ENCODE measurements around the gene METAP1D. TPM values are rescaled to one million over a fixed set of nuclear protein-coding genes. Genes with fewer than 3 reads are reported as not detected.

Gene METAP1D
- total RNA-seq, 4 donors from 2014 or later, result 2.1 to 5.9 (median 4.3) TPM

- no peaks in the 10 kb centered on the region for H3K9me3 ChIP-seq
- H3K27ac ChIP-seq, result no peak overlapping the region
- H3K4me3 ChIP-seq, result no peak overlapping the region
- H3K4me1 ChIP-seq, result peaks cover 47% of the 10 kb centered on the region
- H3K27me3 ChIP-seq, result peaks cover 100% of the 10 kb centered on the region
- no peak for DNase-seq (ENCODE audit: low spot score in 2 of 2)
- no peaks in the 10 kb centered on the region for H3K36me3 ChIP-seq
- WGBS, result 28% methylated on average over 18 of the region's 18 CpGs
- TF ChIP-seq EP300 (IDR thresholded peaks at IDR 0.05) (no peak), POLR2AphosphoS5 (IDR thresholded peaks at IDR 0.05) (no peak), POLR2A (IDR thresholded peaks at IDR 0.05) (no peak)
- TF ChIP-seq, protein P1, sequence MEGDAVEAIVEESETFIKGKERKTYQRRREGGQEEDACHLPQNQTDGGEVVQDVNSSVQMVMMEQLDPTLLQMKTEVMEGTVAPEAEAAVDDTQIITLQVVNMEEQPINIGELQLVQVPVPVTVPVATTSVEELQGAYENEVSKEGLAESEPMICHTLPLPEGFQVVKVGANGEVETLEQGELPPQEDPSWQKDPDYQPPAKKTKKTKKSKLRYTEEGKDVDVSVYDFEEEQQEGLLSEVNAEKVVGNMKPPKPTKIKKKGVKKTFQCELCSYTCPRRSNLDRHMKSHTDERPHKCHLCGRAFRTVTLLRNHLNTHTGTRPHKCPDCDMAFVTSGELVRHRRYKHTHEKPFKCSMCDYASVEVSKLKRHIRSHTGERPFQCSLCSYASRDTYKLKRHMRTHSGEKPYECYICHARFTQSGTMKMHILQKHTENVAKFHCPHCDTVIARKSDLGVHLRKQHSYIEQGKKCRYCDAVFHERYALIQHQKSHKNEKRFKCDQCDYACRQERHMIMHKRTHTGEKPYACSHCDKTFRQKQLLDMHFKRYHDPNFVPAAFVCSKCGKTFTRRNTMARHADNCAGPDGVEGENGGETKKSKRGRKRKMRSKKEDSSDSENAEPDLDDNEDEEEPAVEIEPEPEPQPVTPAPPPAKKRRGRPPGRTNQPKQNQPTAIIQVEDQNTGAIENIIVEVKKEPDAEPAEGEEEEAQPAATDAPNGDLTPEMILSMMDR (IDR thresholded peaks at IDR 0.05), result no peak
These were observed 93.9 kb downstream of the METAP1D start for GRCh38 chr2:172093416-172094293.

GRCh38 chr2:172094294-172095145 is 94.8 kb downstream of the METAP1D start:
- no peak for DNase-seq (ENCODE audit: low spot score in 2 of 2)
- H3K9me3 ChIP-seq, result no peaks in the 10 kb centered on the region
- H3K27me3 ChIP-seq, result peaks cover 100% of the 10 kb centered on the region
- H3K27ac ChIP-seq, result no peak overlapping the region
- H3K4me1 ChIP-seq, result peaks cover 56% of the 10 kb centered on the region
- H3K4me3 ChIP-seq, result peak overlapping the region; percentile 47
- no peaks in the 10 kb centered on the region for H3K36me3 ChIP-seq
- TF ChIP-seq EP300 (IDR thresholded peaks at IDR 0.05) (no peak), POLR2A (IDR thresholded peaks at IDR 0.05) (no peak), POLR2AphosphoS5 (IDR thresholded peaks at IDR 0.05) (no peak)
- TF ChIP-seq, protein P1 (IDR thresholded peaks at IDR 0.05), result no peak
- 2% methylated on average over 26 of the region's 66 CpGs for WGBS

DNA sequence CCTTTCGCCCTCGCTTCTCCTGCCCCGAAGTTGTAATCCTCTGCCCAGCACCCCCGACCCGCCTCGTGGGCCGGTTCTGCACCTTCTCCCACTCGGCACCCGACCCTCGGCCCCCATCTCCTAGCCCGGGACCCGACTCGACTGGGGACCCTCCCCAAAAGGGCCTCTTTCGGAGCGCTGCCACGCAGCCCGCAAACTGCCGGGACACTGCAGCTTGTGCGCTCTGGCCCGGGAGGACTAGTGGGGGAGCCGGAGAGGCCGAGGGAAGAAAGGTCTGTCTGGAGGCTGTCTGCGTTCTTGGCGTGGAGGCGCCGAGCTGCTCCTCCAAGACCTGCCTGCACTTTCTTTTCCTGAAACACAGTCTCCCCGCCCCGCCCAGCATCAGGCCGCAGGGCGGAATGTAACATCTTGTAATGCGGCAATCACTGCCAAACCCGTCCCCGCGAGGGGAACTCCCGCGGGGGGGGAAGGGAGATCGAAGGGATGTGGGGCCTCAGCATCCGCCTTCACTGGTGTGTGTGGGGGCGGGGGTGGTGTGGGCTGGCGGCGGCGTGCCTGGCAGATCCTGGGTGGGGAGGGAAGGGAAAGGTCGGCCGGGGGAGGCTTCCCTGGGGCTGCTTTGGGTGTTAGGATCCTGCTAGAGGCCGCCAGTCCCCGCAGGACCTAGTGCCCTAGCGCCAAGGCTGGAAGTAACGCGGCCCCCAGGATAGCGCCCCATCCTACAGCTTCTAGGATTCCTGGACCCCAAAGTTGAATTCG is 95.6 kb downstream of the METAP1D start:
- Histone ChIP-seq H3K9me3 (no peaks in the 10 kb centered on the region), H3K27me3 (peaks cover 100% of the 10 kb centered on the region), H3K4me3 (peak overlapping the region; percentile 47), H3K4me1 (peaks cover 64% of the 10 kb centered on the region), H3K27ac (no peak overlapping the region), H3K36me3 (no peaks in the 10 kb centered on the region)
- WGBS, result 2% methylated on average over 24 of the region's 51 CpGs
- TF ChIP-seq, protein P1 (IDR thresholded peaks at IDR 0.05), result no peak
- TF ChIP-seq POLR2AphosphoS5 (IDR thresholded peaks at IDR 0.05) (no peak), POLR2A (IDR thresholded peaks at IDR 0.05) (no peak), EP300 (IDR thresholded peaks at IDR 0.05) (no peak)
- DNase-seq (ENCODE audit: low spot score in 2 of 2), result no peak

DNA sequence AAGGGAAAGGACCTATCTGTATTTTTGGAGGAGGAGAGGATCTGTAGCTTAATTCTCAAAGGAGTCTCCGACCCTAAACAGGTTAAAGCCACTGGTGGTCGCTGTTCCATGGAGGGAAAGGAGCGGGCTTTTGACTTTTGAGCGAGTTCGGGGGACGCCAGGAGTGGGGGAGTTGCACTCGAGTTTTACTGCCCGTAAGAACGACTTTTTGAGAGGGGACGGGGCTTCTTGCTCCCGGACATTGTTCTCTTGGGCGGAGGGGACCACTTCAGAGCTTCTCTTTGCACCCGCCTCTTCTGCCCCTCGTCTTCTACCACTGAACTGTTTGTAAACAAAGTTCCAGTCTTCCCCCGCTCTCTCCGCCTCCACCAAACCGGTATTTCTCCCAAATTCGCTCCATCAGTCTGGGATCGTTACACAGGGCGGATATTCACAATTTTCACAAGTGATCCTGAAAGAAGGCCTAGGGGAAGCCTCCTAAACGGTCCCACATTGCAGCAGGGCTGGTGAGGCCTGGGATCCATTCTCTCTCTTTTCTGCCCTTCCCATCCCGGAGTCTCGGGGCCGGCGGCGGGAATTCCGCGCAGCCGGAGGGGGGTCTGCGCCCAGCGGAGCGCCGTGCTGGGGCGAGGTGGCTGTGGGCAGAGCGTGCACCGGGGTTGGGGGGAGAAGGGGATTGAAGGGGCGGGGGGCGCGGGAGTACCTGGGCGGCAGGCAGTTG is 96.3 kb downstream of the METAP1D start:
- WGBS, result 9% methylated on average over 31 of the region's 40 CpGs
- TF ChIP-seq EP300 (IDR thresholded peaks at IDR 0.05), result no peak
- no peaks in the 10 kb centered on the region for H3K9me3 ChIP-seq
- H3K4me1 ChIP-seq, result peaks cover 71% of the 10 kb centered on the region
- H3K4me3 ChIP-seq, result peak overlapping the region; percentile 47
- H3K27ac ChIP-seq, result no peak overlapping the region
- H3K27me3 ChIP-seq, result peaks cover 100% of the 10 kb centered on the region
- no peak for DNase-seq (ENCODE audit: low spot score in 2 of 2)
- no peaks in the 10 kb centered on the region for H3K36me3 ChIP-seq

Data from suprapubic skin (tissue), 4 donors.